OCI-LY1 (cell line): ENCODE results near the gene TUBGCP6.

Experiments used
- H2AFZ ChIP-seq: fragments of 200-600 bp; sonication (generic), shearing (Covaris generic); 2 replicates; pipeline ENCODE4 v1.6.0; 2014; ENCODE audit warnings: antibody characterized with exemption, mild to moderate bottlenecking, low read length
- H3F3A ChIP-seq: fragments of 200-600 bp; sonication (generic), shearing (Covaris generic); 2 replicates; pipeline ENCODE4 v1.6.0; 2014; ENCODE audit warnings: mild to moderate bottlenecking, antibody characterized with exemption, low read length, moderate library complexity; ENCODE audit not compliant: insufficient read depth
- H3K27ac ChIP-seq: fragments of 200-600 bp; sonication (generic); 2 replicates; pipeline ENCODE4 v1.5.1; 2014; ENCODE audit warnings: low read length, mixed run types, mild to moderate bottlenecking, low read depth; ENCODE audit not compliant: poor library complexity, severe bottlenecking
- H3K27me3 ChIP-seq: fragments of 200-600 bp; sonication (generic); 2 replicates; pipeline ENCODE4 v1.6.0; 2014; ENCODE audit warnings: antibody characterized with exemption, mild to moderate bottlenecking, low read length, moderate library complexity; ENCODE audit not compliant: insufficient read depth
- H3K36me3 ChIP-seq: fragments of 200-600 bp; sonication (generic); 2 replicates; pipeline ENCODE4 v1.6.1; 2014; ENCODE audit warnings: mild to moderate bottlenecking, antibody characterized with exemption, low read length, moderate library complexity, mixed read lengths; ENCODE audit not compliant: insufficient read depth
- H3K4me1 ChIP-seq: fragments of 200-600 bp; sonication (generic); 2 replicates; pipeline ENCODE4 v1.5.1; 2014; ENCODE audit warnings: mild to moderate bottlenecking, low read length, moderate library complexity; ENCODE audit not compliant: insufficient read depth, severe bottlenecking
- H3K4me2 ChIP-seq: fragments of 200-600 bp; sonication (generic), shearing (Covaris generic); 2 replicates; pipeline ENCODE4 v1.6.1; 2014; ENCODE audit warnings: low read length
- H3K4me3 ChIP-seq: fragments of 200-600 bp; sonication (generic); 2 replicates; pipeline ENCODE4 v1.5.1; 2014; ENCODE audit warnings: low read length, low read depth, mild to moderate bottlenecking, mixed read lengths; ENCODE audit not compliant: poor library complexity, severe bottlenecking
- H3K79me2 ChIP-seq: fragments of 200-600 bp; shearing (Covaris generic); 2 replicates; pipeline ENCODE4 v1.6.1; 2016; ENCODE audit warnings: mixed run types, low read length, mixed read lengths; ENCODE audit not compliant: insufficient read depth
- H3K9ac ChIP-seq: fragments of 200-600 bp; sonication (generic), shearing (Covaris generic); 2 replicates; pipeline ENCODE4 v1.6.1; 2014; ENCODE audit warnings: mild to moderate bottlenecking, low read length, mixed read lengths
- H3K9me2 ChIP-seq: fragments of 200-600 bp; sonication (generic), shearing (Covaris generic); 2 replicates; pipeline ENCODE4 v1.6.1; 2014; ENCODE audit warnings: low read depth, mild to moderate bottlenecking, low read length, mixed read lengths
- H3K9me3 ChIP-seq: fragments of 200-600 bp; shearing (Covaris generic); 2 replicates; pipeline ENCODE4 v1.6.1; 2014; ENCODE audit warnings: low read length, mixed read lengths
- H4K20me1 ChIP-seq: fragments of 200-600 bp; sonication (generic), shearing (Covaris generic); 2 replicates; pipeline ENCODE4 v1.6.0; 2016; ENCODE audit warnings: mild to moderate bottlenecking, low read length; ENCODE audit not compliant: insufficient read depth
- CTCF ChIP-seq: fragments of 200-600 bp; sonication (generic), shearing (Covaris generic); IDR thresholded peaks from 2 replicates; pipeline ENCODE4 v1.5.1; 2017; ENCODE audit warnings: mild to moderate bottlenecking, antibody characterized with exemption, low read length, moderate library complexity, mixed read lengths
- EZH2 ChIP-seq: fragments of 200-600 bp; sonication (generic), shearing (Covaris generic); IDR thresholded peaks from 2 replicates; pipeline ENCODE4 v1.8.0; 2017; ENCODE audit warnings: borderline replicate concordance, mixed run types, mild to moderate bottlenecking, antibody characterized with exemption, low read length, moderate library complexity, mixed read lengths

The TUBGCP6 gene

GRCh38 chr22:50175191-50175461 lies 69.7 kb downstream of the TUBGCP6 start:
- Histone ChIP-seq H3K9ac (no peak overlapping the region), H3K36me3 (no peaks in the 10 kb centered on the region), H3K27me3 (no peaks in the 10 kb centered on the region; the same call in 1 of the 2 replicates), H3F3A (peaks cover 4% of the 10 kb centered on the region; the same call in 1 of the 2 replicates), H3K9me2 (no peaks in the 10 kb centered on the region), H3K4me1 (peaks cover 24% of the 10 kb centered on the region), H2AFZ (no peak overlapping the region), H3K79me2 (no peaks in the 10 kb centered on the region), H3K4me3 (no peak overlapping the region), H3K4me2 (no peak overlapping the region), H3K27ac (no peak overlapping the region), H3K9me3 (no peaks in the 10 kb centered on the region), H4K20me1 (no peaks in the 10 kb centered on the region)
- TF ChIP-seq EZH2 (no peak), CTCF (no peak)

GRCh38 chr22:50174382-50175190 lies 70.2 kb downstream of the TUBGCP6 start:
- TF ChIP-seq EZH2, result no peak
- no peak for TF ChIP-seq CTCF
- H3K4me1 ChIP-seq, result peaks cover 24% of the 10 kb centered on the region
- no peaks in the 10 kb centered on the region for H3K36me3 ChIP-seq
- H3K27me3 ChIP-seq, result no peaks in the 10 kb centered on the region; the same call in 1 of the 2 replicates
- no peaks in the 10 kb centered on the region for H3K9me2 ChIP-seq
- no peaks in the 10 kb centered on the region for H3K79me2 ChIP-seq
- no peak overlapping the region for H3K9ac ChIP-seq
- H3K4me2 ChIP-seq, result no peak overlapping the region
- H3K27ac ChIP-seq, result no peak overlapping the region
- no peak overlapping the region for H3K4me3 ChIP-seq
- H4K20me1 ChIP-seq, result no peaks in the 10 kb centered on the region
- H3K9me3 ChIP-seq, result no peaks in the 10 kb centered on the region
- H3F3A ChIP-seq, result peaks cover 4% of the 10 kb centered on the region; the same call in 1 of the 2 replicates
- no peak overlapping the region for H2AFZ ChIP-seq

- Histone ChIP-seq H3K27ac (no peak overlapping the region), H3K4me1 (peaks cover 24% of the 10 kb centered on the region), H2AFZ (no peak overlapping the region), H3K4me3 (no peak overlapping the region), H3K27me3 (no peaks in the 10 kb centered on the region; the same call in 1 of the 2 replicates), H3F3A (peaks cover 4% of the 10 kb centered on the region; the same call in 1 of the 2 replicates), H4K20me1 (no peaks in the 10 kb centered on the region), H3K9me2 (no peaks in the 10 kb centered on the region), H3K79me2 (no peaks in the 10 kb centered on the region), H3K36me3 (no peaks in the 10 kb centered on the region), H3K4me2 (no peak overlapping the region), H3K9ac (no peak overlapping the region), H3K9me3 (no peaks in the 10 kb centered on the region)
- no peak for TF ChIP-seq CTCF
- TF ChIP-seq EZH2, result no peak
These were observed 70.9 kb downstream of the TUBGCP6 start for GRCh38 chr22:50173983-50174355.
